Ovary (tissue), 3 donors: ENCODE measurements around the gene SH3PXD2A.

Experiments
- EP300 ChIP-seq: sonication (generic); formaldehyde crosslinking; IDR thresholded peaks from one replicate; pipeline ENCODE4 v1.6.1; 2017; ENCODE audit warnings: antibody characterized with exemption
- POLR2A ChIP-seq: fragments of 450-650 bp; IDR thresholded peaks from one replicate; pipeline ENCODE4 v1.6.1; 2017; ENCODE audit warnings: antibody characterized with exemption, mild to moderate bottlenecking, moderate library complexity
- TF ChIP-seq, protein P1 (sequence below), 3 donors: fragments of 450-650 bp in 2 of 3; fragments of 200-600 bp in 1 of 3; IDR thresholded peaks; one replicate each; pipeline versions ENCODE4 v1.5.1 to v1.8.0; 2016 to 2022; ENCODE audit warnings: antibody characterized with exemption in 3 of 3, mild to moderate bottlenecking in 1 of 3
- donor health status: DM: no; HTN: no; CAD: no.

DNA sequence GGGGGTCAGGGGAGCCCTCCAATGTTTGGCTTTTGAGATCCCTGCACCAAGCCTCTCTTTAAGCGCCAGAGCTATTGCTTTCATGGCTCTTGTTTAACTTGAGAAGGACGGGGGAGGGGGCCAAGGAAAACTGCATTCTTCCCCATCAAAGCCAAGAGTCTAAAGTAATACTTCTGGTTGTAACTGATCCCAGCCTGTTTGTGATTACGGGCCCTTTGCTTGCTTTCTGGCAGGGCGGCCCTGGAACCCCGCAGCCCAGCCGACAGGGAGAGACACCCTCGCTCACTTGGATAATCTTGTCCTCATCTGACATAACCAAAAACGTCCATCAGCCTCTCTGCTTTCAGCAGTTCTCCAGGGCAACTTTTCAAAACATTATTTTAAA lies 207.1 kb downstream of the SH3PXD2A start:
- TF ChIP-seq, protein P1, sequence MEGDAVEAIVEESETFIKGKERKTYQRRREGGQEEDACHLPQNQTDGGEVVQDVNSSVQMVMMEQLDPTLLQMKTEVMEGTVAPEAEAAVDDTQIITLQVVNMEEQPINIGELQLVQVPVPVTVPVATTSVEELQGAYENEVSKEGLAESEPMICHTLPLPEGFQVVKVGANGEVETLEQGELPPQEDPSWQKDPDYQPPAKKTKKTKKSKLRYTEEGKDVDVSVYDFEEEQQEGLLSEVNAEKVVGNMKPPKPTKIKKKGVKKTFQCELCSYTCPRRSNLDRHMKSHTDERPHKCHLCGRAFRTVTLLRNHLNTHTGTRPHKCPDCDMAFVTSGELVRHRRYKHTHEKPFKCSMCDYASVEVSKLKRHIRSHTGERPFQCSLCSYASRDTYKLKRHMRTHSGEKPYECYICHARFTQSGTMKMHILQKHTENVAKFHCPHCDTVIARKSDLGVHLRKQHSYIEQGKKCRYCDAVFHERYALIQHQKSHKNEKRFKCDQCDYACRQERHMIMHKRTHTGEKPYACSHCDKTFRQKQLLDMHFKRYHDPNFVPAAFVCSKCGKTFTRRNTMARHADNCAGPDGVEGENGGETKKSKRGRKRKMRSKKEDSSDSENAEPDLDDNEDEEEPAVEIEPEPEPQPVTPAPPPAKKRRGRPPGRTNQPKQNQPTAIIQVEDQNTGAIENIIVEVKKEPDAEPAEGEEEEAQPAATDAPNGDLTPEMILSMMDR (IDR thresholded peaks at IDR 0.05), result no peak
- TF ChIP-seq POLR2A, result no peak
- TF ChIP-seq EP300, result no peak
